ENCODE measurements around the gene UTP18. TPM values are rescaled to one million over a fixed set of nuclear protein-coding genes. Genes with fewer than 3 reads are reported as not detected.

The UTP18 gene
- total and polyA plus RNA-seq, 2 of the 13 experiments (the other 11 are each of a cell fraction or from before 2014, with no cell fraction given), result 35.2 to 104 TPM

GRCh38 chr17:51259564-51260236, 646 bp upstream of the UTP18 start, which contains the start of gene MBTD1 (continued):
- TF ChIP-seq ZBTB33 (CRISPR knock-in tag; IDR thresholded peaks at IDR 0.05) (no peak), REL (CRISPR knock-in tag; conservative IDR thresholded peaks at IDR 0.05) (no peak), FOXK1 (CRISPR knock-in tag; IDR thresholded peaks at IDR 0.05; ENCODE audit: borderline replicate concordance, low read depth) (peak; percentile 93), YY1 (IDR thresholded peaks at IDR 0.05; ENCODE audit: insufficient read depth, insufficient replicate concordance, low read depth, low read length) (no peak), ZNF878 (CRISPR knock-in tag; IDR thresholded peaks at IDR 0.05) (no peak), ZNF430 (CRISPR knock-in tag; IDR thresholded peaks at IDR 0.05) (no peak; the same call in 1 of the 2 replicates), TAF1 (CRISPR knock-in tag; IDR thresholded peaks at IDR 0.05) (peak; percentile 16; the same call in 1 of the 2 replicates), SUZ12 (IDR thresholded peaks at IDR 0.05; ENCODE audit: low read depth, low read length) (no peak), ZNF383 (CRISPR knock-in tag; IDR thresholded peaks at IDR 0.05; ENCODE audit: borderline replicate concordance) (no peak), SKI (IDR thresholded peaks at IDR 0.05; ENCODE audit: partially characterized antibody) (no peak), ZBTB8A (CRISPR knock-in tag; IDR thresholded peaks at IDR 0.05; ENCODE audit: borderline replicate concordance, low read depth) (no peak), ZNF260 (CRISPR knock-in tag; IDR thresholded peaks at IDR 0.05; ENCODE audit: borderline replicate concordance, low read depth) (no peak), ZNF598 (CRISPR knock-in tag; IDR thresholded peaks at IDR 0.05; ENCODE audit: borderline replicate concordance) (no peak), NR2F2 (IDR thresholded peaks at IDR 0.05; ENCODE audit: borderline replicate concordance, low read depth) (0 out of 2 replicates have a peak, but pooled peaks have one; percentile 10), KMT2B (CRISPR knock-in tag; IDR thresholded peaks at IDR 0.05) (no peak; the same call in 1 of the 2 replicates), NR0B2 (CRISPR knock-in tag; IDR thresholded peaks at IDR 0.05) (no peak; the same call in 1 of the 2 replicates), ZNF589 (CRISPR knock-in tag; conservative IDR thresholded peaks at IDR 0.05) (no peak; the same call in 1 of the 2 replicates), ZNF891 (CRISPR knock-in tag; IDR thresholded peaks at IDR 0.05) (no peak; the same call in 1 of the 2 replicates), ZNF747 (CRISPR knock-in tag; IDR thresholded peaks at IDR 0.05; ENCODE audit: borderline replicate concordance) (no peak), NCOA5 (CRISPR knock-in tag; IDR thresholded peaks at IDR 0.05) (no peak), IKZF4 (CRISPR knock-in tag; IDR thresholded peaks at IDR 0.05; ENCODE audit: borderline replicate concordance, low read depth, not compliant biosample characterization) (no peak), MEF2D (CRISPR knock-in tag; IDR thresholded peaks at IDR 0.05) (no peak)
- TF ChIP-seq, protein P1, sequence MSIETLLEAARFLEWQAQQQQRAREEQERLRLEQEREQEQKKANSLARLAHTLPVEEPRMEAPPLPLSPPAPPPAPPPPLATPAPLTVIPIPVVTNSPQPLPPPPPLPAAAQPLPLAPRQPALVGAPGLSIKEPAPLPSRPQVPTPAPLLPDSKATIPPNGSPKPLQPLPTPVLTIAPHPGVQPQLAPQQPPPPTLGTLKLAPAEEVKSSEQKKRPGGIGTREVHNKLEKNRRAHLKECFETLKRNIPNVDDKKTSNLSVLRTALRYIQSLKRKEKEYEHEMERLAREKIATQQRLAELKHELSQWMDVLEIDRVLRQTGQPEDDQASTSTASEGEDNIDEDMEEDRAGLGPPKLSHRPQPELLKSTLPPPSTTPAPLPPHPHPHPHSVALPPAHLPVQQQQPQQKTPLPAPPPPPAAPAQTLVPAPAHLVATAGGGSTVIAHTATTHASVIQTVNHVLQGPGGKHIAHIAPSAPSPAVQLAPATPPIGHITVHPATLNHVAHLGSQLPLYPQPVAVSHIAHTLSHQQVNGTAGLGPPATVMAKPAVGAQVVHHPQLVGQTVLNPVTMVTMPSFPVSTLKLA (IDR thresholded peaks at IDR 0.05), result no peak
- TF ChIP-seq, protein P2, sequence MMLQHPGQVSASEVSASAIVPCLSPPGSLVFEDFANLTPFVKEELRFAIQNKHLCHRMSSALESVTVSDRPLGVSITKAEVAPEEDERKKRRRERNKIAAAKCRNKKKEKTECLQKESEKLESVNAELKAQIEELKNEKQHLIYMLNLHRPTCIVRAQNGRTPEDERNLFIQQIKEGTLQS (CRISPR knock-in tag; IDR thresholded peaks at IDR 0.05), result no peak
- TF ChIP-seq, protein P3, sequence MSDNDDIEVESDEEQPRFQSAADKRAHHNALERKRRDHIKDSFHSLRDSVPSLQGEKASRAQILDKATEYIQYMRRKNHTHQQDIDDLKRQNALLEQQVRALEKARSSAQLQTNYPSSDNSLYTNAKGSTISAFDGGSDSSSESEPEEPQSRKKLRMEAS (IDR thresholded peaks at IDR 0.05), result no peak

All from HepG2 (cell line).